Activated CD4-positive, CD25-positive, alpha-beta regulatory T cell treated with anti-CD3 and anti-CD28 coated beads, Interleukin-2, amount 50 U/mL, for 72 hours (primary cell): Measurements from ENCODE around the gene COL11A1.
"Not testable (repeated sequence)": the region's sequence is repeated elsewhere in the genome, so short reads cannot be mapped to it uniquely, and the experiment has no call there.

Experiments used
- DNase-seq: peaks from one replicate; pipeline ENCODE4 v3.0.0; 2021

Gene COL11A1

DNA sequence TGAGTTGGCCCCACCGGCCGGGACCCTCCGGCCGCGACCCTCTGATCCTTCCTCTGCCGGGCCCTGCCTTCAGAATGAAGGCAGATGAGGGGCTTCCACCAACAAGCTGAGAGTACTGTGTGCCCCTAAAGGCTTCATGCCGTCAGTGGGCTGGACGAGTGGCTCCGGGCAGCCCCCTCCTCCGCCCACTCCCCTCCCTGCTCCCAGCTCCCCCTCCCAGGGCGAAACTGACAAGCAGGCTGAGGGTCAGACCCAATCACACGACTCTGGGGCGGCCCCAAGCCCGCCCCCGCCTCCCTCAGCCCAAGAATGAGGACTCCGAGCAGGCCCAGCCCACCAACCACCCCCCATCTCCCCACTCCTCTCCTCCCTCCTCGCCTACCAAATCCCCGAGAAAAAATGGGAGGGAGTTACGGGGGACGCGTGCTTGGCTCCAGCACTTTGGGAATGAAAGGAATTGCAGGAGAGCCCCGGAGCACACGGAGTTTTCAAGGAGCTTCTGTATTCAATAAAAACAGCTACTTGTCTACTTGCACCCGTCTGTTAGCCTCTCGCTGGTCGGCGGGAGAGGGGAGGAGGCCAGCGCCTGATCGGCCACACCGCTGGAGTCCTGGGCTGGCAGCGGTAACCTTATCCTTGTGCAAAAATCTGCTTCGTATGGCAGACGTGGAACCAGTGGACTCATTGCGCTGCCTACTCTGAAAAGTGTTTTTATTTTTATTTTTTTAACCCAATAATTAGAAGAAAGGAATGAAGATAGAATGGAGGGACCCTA is at the start of gene COL11A1:
TSS of gene COL11A1 (minus strand) at position 147 of the 775 bp plus-strand sequence. CDS start 344 bp downstream, outside the sequence.
- no peak for DNase-seq

DNA sequence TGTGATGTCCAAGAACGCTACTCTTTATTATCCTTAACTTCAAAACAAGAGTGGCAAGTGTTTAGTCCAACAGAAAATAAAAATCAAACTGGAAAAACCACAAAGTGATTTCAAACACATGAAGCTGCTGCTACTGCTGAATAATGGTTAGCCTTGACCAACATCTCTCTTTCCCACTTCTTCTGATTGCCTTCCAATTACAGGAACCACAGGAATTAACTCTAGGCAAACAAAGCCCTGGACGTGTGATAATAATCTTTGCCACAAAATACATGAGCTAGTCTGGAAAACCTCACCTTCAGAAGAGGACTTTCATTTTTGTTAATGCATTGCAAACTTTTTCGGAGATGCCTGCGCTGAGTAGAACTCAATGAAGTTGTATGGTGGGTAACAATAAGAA is 48.6 kb upstream of the COL11A1 start:
- no peak for DNase-seq

DNA sequence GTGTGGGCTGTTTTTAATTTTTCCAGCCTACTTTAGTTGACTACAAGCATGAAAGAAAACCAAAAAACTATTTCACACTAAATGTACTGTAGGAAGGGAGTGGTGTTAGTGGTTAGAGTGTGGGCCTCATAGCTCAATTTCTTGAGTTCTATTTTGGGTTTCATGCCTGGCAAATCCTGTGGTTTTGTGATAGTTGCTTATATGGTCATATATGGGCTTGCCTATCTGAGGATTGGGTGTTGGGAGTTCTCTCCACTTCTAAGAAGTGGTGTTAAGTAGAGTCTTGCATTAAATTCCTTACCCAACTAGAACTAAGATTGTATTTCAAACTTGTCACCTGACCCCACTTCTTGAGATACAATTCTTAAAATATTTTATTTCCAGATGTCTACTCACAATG is 37.8 kb upstream of the COL11A1 start:
- no peak for DNase-seq

DNA sequence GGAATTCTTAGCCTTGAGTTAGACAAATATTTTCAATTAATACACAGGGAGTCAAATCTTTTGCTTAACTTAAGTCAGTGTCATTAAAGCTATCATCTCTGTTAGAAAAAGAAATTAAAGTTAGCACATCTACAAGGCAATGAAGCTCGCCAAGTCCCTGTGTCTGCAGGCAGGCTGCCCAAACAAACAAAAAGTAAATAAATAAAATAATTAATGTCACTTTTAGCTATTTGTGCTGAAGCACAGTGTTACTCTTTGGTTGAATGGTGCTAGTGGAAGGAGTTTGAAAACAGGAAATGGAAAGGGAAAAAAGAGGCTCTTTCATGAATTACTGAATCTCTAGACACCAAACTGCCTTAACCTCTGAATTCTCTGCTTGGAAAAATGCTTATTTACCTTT is 37.1 kb upstream of the COL11A1 start:
- DNase-seq, result no peak

DNA sequence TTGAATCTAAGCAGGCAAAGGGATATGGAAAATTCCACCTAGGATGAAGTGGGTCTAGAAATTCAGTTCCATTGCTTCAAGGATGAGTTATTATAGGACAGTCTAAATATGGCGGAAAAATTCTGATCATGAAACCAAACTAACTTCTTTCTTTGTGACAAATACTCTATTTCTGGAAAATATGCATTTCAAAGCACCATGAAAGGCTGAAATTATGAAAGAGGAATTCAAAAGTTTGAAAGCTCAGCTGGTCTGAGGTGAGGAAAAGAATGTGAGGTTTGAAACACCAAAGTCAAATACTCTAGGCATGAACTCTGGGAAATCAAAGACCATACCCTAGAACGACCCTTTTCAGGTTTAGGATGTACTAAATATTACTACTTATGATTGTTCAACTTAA is 36.4 kb upstream of the COL11A1 start:
- DNase-seq, result no peak

DNA sequence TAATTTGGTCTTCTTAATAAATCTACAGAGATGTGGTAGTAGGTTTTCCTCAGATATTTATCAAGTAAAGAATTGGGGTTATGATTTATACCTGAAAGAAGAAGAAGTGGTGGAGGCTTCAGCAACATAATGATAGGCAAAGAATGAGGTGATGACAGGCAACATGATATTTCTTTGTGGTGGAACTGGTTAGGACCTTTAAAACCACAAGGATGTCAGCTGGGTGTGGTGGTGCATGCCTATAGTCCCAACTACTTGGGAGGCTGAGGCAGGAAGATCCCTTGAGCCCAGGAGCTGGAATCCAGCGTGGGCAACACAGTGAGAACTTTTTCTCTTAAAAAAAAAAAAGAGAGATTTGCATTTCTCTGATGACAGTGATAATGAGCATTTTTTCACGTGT is 34.1 kb upstream of the COL11A1 start:
- DNase-seq, result no peak

DNA sequence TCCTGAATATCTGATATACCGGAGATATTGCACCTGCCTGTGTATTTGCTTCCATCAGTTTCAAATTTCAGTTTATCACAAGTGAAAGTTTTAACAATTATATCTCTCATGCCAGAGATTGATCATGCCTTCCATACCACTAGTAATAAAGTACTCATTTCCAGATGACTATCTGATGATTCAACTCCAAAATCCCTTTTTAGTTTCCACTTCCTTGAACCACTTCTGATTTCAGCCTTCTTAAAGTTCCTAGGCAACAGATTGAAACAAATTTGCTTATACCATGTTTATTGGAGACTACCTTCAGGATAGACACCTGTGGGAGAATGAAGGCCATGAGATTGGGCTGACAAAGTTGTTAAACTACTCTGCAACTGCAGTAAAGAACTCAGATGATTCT is 21.5 kb upstream of the COL11A1 start:
- DNase-seq, result no peak

DNA sequence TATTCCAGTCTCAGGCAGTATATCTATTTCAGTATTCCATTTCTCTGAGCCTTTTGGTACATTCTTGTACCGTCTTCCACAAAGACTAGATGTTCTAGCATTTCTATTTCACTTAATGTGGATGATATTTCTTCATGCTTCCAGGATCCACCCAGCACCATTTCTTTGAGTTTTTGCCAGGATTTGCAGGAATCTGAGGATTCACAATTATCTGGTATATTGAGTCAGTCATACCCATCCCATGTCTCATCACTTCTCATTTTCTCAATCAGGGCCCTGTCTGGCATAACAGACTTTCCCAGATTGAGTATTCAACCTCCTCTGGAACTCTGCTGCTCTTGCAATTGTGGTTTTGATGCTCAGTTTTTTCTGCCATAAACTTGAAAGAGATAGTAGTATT is 20.9 kb upstream of the COL11A1 start:
- no peak for DNase-seq

DNA sequence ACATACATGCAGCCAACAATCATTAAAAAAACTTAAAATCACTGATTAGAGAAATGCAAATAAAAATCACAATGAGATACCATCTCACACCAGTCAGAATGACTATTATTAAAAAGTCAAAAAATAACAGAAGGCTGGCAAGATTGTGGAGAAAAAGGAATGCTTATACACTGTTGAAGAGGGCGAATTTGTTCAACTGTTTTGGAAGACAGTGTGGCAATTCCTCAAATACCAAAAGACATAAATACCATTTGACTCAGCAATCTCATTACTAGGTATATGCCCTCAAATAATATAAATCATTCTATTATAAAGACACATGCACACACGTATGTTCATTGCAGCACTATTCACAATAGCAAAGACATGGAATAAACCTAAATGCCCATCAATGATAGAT is 19.9 kb upstream of the COL11A1 start:
- not testable (repeated sequence) for DNase-seq

DNA sequence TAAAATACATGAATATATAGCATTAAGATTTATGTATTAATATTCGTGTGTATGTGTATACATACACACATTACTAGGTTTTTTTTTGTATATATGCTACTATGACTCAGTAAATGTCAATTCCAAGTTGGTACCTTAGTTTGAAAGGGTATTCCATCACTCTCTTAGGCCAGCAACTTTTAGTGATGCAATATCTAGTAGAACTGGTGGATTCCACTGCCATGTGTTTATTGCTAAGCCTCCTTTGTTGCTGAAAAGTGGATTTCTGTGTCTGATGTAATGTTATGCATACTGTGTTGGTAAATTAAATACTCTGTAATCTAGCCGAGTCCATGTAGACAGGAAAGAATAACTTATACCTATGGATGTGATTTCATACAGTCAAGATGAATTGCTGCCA is 16.9 kb upstream of the COL11A1 start:
- DNase-seq, result no peak

DNA sequence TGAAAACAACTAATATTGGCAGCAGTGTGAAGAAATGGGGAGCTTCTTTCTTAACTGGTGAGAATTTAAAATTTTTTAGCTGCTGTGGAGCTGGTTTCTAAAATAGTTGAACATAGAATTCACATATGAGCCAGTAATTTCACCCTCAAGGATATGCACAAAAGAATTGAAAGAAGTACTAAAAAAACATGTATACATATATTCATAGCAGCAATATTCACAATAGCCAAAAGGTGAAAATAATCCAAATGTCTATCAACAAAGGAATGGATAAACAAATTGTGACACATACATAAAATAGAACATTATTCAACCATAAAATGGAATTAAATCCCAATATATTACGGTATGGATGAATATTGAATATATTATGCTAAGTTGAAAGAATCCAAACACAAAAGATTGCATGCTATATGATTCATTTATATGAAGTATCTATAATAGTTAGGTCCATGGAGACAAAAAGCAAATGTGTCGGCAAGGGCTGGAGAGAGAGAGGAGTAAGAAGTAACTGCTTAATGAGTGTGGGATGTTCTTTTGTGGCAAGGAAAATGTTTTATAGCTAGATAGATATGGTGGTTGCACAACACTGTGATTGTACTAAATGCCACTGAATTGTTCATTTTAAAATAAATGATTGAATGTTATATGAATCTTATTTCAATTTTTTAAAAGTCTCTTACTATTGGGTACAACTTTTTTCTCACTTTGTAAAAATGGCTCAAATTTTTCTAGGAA is 14.8 kb upstream of the COL11A1 start:
- no peak for DNase-seq

DNA sequence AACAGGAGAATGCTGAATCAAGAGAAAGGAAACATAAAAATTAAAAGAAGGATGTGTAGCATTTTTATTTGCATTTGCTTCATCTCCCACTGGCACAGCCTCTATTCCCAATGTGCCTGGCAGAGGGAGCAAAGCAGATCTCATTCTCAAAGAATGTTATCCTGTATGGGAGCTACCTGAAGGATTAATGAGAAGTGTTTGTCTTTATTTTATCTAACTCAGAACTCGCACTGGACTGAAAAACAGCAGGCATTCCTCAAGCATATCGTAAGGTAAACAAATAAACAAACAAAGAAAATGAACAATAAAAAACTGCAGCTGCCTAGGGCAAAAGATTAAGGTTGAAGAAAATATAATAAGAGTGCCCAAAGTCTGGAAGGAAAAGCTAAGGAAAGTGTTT is 12.7 kb upstream of the COL11A1 start:
- DNase-seq, result no peak

DNA sequence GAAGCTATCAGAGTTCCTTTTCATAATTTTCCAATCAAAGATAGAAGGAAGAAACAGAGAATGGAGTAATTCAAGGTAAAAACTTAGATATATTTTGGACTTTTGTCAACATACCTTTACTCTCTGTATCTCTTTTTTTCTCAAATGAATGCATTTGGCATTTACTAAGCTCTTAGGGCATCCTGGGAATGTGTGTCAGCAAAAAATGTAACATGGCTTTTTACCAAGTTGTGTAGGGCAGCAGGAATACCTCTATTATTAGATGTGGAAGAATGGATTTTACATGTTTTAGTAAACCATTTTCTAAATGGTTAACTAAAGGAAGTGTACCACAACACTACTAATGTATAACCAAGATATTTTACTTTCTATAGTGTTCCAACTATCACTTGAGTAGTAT is 4.2 kb upstream of the COL11A1 start:
- DNase-seq, result no peak

DNA sequence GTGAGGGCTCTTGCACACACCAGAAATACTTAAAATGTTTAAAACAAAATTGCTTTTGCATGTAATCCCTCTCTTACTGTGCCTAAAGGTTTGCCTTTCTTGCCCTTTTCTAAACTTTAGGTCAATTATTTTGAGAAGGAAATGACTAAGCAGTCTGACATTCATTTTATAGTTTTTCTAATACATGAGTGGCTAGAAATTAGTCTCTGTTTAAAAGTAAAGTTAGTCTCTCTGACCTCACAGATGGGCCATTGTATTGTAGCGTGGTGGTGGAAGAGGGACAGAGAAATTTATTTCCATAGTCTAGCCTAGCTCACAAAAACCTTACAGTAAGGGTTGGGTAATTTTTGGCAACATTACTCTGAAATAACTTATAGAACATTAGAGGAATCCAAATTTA is 3.6 kb upstream of the COL11A1 start:
- DNase-seq, result no peak

DNA sequence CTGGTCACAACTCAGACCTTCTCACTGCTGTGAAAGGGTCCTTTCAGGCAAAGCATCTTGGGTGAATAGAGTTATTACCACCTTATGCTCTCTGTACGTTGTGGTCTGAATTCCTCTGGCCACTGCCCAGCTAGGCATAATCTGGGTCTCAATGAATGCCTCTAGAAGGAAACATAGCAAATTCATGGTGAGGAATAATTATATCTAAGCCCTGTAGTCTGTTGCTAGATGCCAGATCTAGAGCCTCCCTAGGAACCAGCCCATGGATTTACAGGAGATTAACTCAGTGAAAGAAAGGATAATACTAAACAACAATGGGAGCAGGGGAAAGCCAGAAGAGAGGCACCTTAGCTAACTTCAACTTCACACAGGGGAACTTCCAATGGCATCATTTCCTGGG is 2.4 kb upstream of the COL11A1 start:
- no peak for DNase-seq

DNA sequence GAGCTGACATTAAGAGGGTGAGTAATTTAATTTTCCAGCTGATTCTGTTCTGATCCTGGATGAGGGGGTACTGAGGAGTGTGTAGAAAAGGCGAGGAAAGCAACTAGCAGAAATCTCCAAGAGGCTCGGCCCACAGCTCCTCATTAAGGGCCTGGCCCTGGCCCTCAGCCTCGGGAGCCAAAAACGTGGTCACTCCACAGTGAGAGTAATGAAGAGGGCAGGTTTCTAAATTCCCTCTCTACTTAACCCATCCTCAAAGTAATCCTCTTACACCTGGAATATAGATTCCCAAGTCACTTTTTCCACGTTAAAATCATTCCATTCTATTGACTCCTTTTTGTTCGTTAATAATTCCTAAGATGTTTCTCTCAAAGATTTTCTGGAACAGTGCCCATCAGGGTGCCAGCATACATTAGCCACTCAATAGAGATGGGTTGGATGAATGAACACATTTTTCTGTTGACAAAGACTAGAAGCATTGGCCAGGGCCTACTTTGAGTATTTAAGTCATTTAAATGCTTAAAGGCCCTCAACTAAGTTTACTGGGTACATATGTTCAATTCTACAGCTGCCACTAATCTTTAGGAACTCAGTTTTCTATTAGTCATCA is 1.1 kb upstream of the COL11A1 start:
- no peak for DNase-seq

DNA sequence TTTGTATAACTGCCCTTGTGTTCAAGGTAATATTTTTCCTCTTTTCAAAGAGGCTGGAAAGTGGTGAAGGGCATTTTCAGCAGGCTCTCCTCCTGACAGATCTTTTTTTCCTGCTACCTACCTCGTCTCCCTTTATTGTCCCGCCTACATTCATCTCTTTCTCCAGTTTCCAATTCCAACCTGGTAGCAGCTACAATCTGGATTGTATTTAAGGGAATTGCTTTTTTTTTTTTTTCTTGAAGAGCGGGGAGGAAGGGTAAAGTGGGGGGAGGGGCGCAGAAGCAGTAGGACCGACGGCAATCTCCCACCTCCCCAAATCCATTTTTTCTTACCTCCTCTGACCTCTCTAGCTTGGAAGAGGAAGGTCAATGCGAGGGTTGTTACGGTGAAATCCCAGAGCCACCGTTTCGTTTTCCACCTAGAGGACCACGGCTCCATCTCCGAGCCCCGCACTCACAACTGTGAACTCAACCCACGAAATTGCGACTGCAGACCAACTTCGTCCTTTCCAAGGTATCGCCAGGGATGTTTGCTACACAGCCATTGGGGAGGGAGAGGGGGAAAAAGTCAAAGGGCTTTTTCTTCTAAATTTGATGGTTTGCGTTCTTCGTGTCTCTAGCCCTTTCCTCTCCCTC is 464 bp downstream of the COL11A1 start:
- no peak for DNase-seq

DNA sequence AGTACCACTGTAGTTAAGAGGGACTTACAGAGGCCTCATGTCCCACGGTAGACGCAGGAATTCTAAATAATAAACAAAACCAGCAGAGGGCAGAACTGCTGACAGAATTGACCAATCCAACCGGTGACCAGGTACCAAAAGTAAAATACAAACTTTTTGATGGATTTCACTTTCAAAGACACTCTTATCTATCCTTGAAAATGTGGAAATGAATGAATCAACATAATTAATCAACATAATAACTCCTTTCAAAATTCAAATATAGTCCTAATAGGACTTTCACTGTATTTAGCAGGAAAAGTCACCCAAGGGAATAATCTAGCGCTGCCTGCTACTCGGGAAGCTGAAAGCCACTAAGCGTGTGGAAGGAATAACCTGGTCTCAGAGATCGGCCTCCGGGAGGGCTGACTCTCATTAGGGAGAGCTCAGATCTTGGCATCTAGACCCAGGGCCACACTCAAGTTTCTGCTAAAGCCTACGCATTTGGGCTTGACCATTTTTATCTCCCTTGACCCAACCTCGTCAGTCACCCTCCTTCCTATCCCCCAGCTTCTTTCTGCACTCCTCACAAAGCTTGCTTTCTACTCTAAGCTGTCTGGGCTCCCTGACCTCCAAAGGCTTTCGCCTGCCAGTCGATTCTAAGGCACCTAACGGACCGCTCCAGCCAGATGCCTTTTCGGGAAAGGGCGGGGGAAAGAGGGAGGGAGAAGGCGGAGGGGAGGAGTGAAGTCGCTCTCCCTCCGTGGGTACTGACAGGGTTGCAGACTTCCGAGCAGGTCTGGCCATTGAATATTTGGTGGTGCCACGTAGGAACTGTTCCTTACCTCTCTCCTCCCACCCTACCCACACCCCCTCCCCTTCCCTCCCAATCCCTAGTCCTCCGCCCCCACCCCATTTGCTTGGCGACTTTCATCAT is 1.6 kb downstream of the COL11A1 start:
- no peak for DNase-seq

DNA sequence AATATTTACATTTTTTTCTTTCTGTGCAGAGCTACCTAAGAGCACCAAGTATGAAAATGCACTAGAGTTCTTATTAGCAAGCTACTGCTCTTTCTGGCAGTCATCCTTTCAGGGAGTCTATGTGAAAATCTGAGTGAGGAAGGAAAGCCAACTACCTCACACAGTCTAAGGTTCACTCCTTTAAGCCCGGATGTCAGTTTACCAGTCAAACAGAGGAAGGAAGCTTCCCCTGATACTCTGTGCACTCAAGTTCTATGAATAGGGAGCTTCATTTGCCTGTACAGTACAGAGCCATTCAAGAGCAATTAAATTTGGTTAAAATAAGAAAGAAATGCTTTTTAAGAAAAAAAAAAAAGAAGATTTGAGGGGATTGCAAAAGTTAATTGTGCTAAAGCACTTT is 6.9 kb downstream of the COL11A1 start:
- no peak for DNase-seq

DNA sequence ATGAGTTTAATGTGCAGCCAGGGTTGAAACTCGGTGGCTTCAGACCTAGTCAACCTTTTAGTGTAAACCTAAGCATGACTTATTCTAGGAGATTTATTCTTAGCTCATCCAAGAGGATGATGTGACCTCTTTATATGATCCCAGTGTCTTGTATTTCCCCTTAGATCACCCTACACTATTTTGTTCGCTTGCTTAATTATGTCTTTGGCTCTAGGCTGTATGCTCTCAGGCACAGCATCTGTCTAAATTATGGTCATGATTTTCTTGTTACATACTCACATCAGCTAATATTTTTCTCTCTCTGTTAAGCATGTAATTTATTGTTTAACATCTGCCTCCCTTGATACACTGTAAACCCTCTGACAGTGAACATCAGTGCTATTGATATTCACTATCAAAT is 19.1 kb downstream of the COL11A1 start:
- no peak for DNase-seq

DNA sequence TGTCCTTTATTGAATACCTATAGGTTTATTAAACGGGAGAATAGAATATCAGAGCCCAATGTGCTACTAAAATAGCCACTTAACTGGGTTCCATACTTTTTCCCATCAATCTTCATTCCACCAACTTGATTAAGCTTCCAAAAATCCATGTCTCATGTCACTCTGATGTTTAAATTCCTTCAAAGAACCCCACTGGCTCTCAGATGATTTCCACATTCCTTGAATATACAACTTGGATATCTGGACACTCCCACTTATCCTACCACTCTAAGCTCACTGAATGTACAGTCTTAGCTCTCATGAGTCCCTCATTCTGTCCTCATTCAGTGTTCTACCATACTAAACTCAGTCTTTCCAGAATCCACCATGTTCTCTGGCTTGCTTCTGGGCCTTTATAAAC is 21.1 kb downstream of the COL11A1 start:
- DNase-seq, result no peak

DNA sequence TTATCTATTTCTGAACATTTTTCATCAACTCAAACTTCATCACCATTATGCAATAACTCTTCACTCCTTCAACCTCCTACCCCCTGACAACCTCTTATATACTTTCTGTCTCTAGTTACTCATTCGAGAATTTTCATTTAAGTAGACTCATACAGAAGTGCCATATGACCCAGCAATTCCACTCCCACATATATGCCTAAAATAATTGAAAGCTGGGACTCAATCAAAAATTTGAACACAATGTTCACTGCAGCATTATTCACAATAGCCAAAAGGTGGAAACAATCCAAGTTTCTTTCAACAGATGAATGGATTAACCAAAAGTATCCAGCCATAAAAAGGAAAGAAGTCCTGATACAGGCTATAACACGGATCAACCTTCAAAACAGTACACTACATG is 24.1 kb downstream of the COL11A1 start:
- DNase-seq, result no peak
